Measurements from ENCODE around the gene REPS2. TPM values are rescaled to one million over a fixed set of nuclear protein-coding genes. Genes with fewer than 3 reads are reported as not detected.

The REPS2 gene
- total RNA-seq, 1 experiment from 2014 or later: 0.04 TPM

DNA sequence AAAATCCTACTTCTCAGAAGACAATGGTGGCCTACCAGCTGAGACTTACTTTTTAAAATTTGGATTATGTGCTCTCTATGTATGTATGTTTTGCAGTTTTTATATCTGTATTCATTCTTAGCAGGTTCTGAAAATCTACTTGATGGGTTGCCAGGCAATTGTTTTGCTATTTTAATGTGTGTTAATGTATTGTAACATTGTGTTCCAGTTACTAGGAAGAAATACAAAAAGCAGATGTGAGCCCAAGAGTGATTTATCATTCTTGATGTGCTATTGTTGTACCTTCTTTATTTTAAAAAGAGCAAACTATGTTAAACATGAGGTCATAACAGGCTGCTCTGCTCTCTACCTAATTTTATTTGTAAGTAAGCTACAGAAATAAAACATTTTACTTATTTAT lies 81.9 kb downstream of the REPS2 start:
- no peak overlapping the region for H3K4me3 ChIP-seq (ENCODE audit: low read depth, low read length, poor library complexity, severe bottlenecking)
- no peaks in the 10 kb centered on the region for H3K4me1 ChIP-seq (ENCODE audit: insufficient read depth, low read length, poor library complexity, severe bottlenecking)
- ChIA-PET POLR2A (ENCODE audit: low non-redundant PET) (no interaction called here), CTCF (interaction anchor here (0.6 kb wide), 1 partner anchor 208 kb away, joined by 4 read pairs; no protein-coding TSS in a partner anchor)
- TF ChIP-seq EZH2 (IDR thresholded peaks at IDR 0.05; ENCODE audit: borderline replicate concordance, low read depth, low read length, poor library complexity, severe bottlenecking): no peak
- TF ChIP-seq, protein P1, sequence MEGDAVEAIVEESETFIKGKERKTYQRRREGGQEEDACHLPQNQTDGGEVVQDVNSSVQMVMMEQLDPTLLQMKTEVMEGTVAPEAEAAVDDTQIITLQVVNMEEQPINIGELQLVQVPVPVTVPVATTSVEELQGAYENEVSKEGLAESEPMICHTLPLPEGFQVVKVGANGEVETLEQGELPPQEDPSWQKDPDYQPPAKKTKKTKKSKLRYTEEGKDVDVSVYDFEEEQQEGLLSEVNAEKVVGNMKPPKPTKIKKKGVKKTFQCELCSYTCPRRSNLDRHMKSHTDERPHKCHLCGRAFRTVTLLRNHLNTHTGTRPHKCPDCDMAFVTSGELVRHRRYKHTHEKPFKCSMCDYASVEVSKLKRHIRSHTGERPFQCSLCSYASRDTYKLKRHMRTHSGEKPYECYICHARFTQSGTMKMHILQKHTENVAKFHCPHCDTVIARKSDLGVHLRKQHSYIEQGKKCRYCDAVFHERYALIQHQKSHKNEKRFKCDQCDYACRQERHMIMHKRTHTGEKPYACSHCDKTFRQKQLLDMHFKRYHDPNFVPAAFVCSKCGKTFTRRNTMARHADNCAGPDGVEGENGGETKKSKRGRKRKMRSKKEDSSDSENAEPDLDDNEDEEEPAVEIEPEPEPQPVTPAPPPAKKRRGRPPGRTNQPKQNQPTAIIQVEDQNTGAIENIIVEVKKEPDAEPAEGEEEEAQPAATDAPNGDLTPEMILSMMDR (conservative IDR thresholded peaks at IDR 0.05; ENCODE audit: low read depth, low read length): no peak
- no TSS peak for BruUV-seq (replicated peaks)
- H3K36me3 ChIP-seq (ENCODE audit: insufficient read depth, low read length, poor library complexity, severe bottlenecking): no peaks in the 10 kb centered on the region
- no peaks in the 10 kb centered on the region for H3K9me3 ChIP-seq (ENCODE audit: low read depth, low read length, poor library complexity, severe bottlenecking)
- H3K27ac ChIP-seq (ENCODE audit: low read depth, low read length, poor library complexity, severe bottlenecking): no peak overlapping the region
- intact Hi-C loops (cut with micrococcal nuclease; ENCODE audit: unreplicated experiment): no loop called here
- peaks cover 30% of the 10 kb centered on the region for H3K27me3 ChIP-seq (replicated peaks; ENCODE audit: insufficient read depth, low read depth, low read length, poor library complexity)
- DNase-seq (ENCODE audit: low spot score): no peak

DNA sequence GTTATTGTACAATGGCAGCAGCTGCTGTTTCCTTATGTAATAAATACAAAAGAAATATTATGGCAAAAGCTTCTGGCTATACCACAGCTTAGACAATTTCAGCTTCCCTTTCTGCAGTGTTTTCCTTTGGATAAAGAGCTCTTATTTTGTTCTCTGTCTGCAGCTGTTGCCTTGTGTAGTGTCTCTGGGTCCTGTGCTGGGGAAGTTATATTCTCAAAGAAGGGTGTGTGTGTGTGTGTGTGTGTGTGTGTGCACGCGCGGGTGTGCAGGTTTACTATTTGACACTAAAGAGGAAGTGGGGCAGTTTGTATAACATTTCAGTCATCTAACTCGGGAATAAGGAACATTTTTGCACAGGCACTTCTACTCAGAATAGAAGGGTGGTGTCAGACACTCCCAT lies 83.6 kb downstream of the REPS2 start:
- H3K36me3 ChIP-seq (ENCODE audit: insufficient read depth, low read length, poor library complexity, severe bottlenecking): no peaks in the 10 kb centered on the region
- no peak overlapping the region for H3K27ac ChIP-seq (ENCODE audit: low read depth, low read length, poor library complexity, severe bottlenecking)
- ChIA-PET POLR2A (ENCODE audit: low non-redundant PET) (no interaction called here), CTCF (interaction anchor here (0.6 kb wide), 1 partner anchor 137 kb away, joined by 3 read pairs; no protein-coding TSS in a partner anchor)
- no peak for DNase-seq (ENCODE audit: low spot score)
- no peaks in the 10 kb centered on the region for H3K9me3 ChIP-seq (ENCODE audit: low read depth, low read length, poor library complexity, severe bottlenecking)
- TF ChIP-seq, protein P1 (conservative IDR thresholded peaks at IDR 0.05; ENCODE audit: low read depth, low read length): no peak
- no peak for TF ChIP-seq EZH2 (IDR thresholded peaks at IDR 0.05; ENCODE audit: borderline replicate concordance, low read depth, low read length, poor library complexity, severe bottlenecking)
- intact Hi-C loops (cut with micrococcal nuclease; ENCODE audit: unreplicated experiment): no loop called here
- BruUV-seq (replicated peaks): no TSS peak
- no peaks in the 10 kb centered on the region for H3K4me1 ChIP-seq (ENCODE audit: insufficient read depth, low read length, poor library complexity, severe bottlenecking)
- H3K27me3 ChIP-seq (replicated peaks; ENCODE audit: insufficient read depth, low read depth, low read length, poor library complexity): peaks cover 30% of the 10 kb centered on the region
- H3K4me3 ChIP-seq (ENCODE audit: low read depth, low read length, poor library complexity, severe bottlenecking): no peak overlapping the region

DNA sequence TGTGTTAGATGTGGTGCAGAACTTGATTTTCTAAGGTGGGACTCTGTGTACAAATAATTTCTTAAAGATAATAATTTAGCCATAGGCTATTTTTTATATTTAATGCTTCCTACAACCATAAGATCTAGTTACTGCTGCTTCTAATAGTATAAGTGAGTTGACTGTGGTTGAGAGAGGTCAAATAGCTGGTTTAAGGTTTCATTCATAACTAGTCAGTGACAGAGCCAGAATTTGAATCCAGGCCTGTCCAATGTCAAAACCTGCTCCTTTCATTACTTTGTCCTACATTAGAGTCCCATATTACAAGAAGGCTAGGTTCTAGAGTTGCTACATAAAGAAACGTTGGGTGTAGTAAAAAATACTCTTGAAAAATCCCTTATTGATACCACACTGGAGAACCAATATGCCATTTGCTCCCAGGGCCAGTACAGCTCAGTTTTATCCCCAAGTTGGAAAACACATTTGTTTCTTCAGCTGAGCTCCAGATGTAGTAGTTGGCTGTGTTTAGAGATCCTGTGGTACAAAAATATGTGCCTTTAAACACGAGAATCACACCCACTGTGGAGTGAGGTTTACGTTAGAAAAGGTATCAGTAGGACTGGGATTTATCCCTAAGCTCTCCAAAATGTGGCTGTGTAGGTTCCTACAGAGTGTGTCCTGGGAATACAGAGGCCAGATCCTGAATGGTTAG lies 84.3 kb downstream of the REPS2 start:
- H3K27ac ChIP-seq (ENCODE audit: low read depth, low read length, poor library complexity, severe bottlenecking): no peak overlapping the region
- DNase-seq (ENCODE audit: low spot score): no peak
- no peak overlapping the region for H3K4me3 ChIP-seq (ENCODE audit: low read depth, low read length, poor library complexity, severe bottlenecking)
- POLR2A ChIA-PET (ENCODE audit: low non-redundant PET): no interaction called here
- no peak for TF ChIP-seq EZH2 (IDR thresholded peaks at IDR 0.05; ENCODE audit: borderline replicate concordance, low read depth, low read length, poor library complexity, severe bottlenecking)
- TF ChIP-seq, protein P1 (conservative IDR thresholded peaks at IDR 0.05; ENCODE audit: low read depth, low read length): no peak
- H3K4me1 ChIP-seq (ENCODE audit: insufficient read depth, low read length, poor library complexity, severe bottlenecking): no peaks in the 10 kb centered on the region
- intact Hi-C loops (cut with micrococcal nuclease; ENCODE audit: unreplicated experiment): no loop called here
- BruUV-seq (replicated peaks): no TSS peak
- H3K9me3 ChIP-seq (ENCODE audit: low read depth, low read length, poor library complexity, severe bottlenecking): no peaks in the 10 kb centered on the region
- H3K27me3 ChIP-seq (replicated peaks; ENCODE audit: insufficient read depth, low read depth, low read length, poor library complexity): peaks cover 25% of the 10 kb centered on the region
- CTCF ChIA-PET: no interaction called here
- no peaks in the 10 kb centered on the region for H3K36me3 ChIP-seq (ENCODE audit: insufficient read depth, low read length, poor library complexity, severe bottlenecking)

Data from A673 (cell line).